OCI-LY7 (cell line): ENCODE measurements around the gene ZMIZ1.

Experiments
- CTCF ChIP-seq: fragments of 200-600 bp; sonication (generic); conservative IDR thresholded peaks from 2 replicates; pipeline ENCODE4 v1.5.1; 2014; ENCODE audit warnings: mild to moderate bottlenecking, antibody characterized with exemption, low read length, moderate library complexity, mixed read lengths
- EZH2phosphoT487 ChIP-seq: fragments of 200-600 bp; sonication (generic); IDR thresholded peaks from 2 replicates; pipeline ENCODE4 v1.6.1; 2018; ENCODE audit warnings: low read depth, borderline replicate concordance, mild to moderate bottlenecking, mixed run types, antibody characterized with exemption, low read length, moderate library complexity, mixed read lengths

DNA sequence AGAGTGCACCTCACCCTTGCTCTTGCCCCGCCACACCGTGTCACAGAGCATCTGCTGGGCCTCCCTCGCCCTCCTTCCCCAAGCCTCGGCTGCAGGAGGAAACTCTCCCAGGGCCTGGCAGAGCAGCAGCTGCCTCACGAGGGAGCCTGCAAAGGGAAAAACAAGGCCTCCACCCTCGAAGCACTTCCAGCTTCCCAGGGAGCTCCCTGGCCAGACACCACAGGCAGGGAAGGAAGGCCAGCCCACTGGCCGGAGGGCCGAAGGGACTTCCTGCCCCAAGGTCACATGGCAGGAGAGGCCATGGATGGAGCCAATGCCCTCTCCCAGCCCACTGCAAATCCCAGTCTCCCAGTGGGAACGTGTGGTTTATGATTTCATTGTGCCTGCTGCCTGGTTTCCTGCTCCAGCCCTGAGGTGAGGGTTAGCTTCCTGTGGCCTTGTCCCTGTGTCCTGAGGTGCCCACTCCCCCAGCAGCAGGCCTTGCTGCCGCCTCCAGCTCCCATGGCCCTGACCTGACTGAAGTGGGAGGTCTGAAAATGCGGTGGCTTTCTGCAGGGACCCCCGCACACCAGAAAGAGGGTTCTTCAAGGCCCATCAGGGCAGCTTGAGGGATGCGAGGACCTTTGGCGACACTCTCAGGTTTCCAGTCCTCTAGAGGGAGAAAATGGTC lies 178.0 kb downstream of the ZMIZ1 start:
- TF ChIP-seq CTCF (no peak), EZH2phosphoT487 (no peak)
